HEK293T (cell line): ENCODE data around the gene NLGN4Y.

ENCODE experiments used
- CTCF ChIA-PET: fragments of 350-600 bp; formaldehyde crosslinking; extraction: SDS; loops from one replicate; lab custom pipeline; 2021; ENCODE audit warnings: antibody characterized with exemption, inconsistent platforms; lab: Yijun Ruan, JAX
- POLR2A ChIA-PET: fragments of 350-600 bp; formaldehyde crosslinking; extraction: SDS; loops from one replicate; lab custom pipeline; 2020; ENCODE audit warnings: antibody characterized with exemption, inconsistent platforms; lab: Yijun Ruan, JAX
- DNase-seq: peaks from one replicate; pipeline ENCODE4 v3.0.0; 2012; ENCODE audit warnings: mixed read lengths; ENCODE audit errors: extremely low spot score
- ARNT ChIP-seq: fragments of 450-650 bp; IDR thresholded peaks from 2 replicates; pipeline ENCODE4 v1.6.1; 2017; ENCODE audit warnings: mild to moderate bottlenecking
- BHLHE40 ChIP-seq: fragments of 450-650 bp; IDR thresholded peaks from 2 replicates; pipeline ENCODE4 v1.6.1; 2016; ENCODE audit warnings: mild to moderate bottlenecking, moderate library complexity, borderline replicate concordance
- CTBP1 ChIP-seq: fragments of 450-650 bp; IDR thresholded peaks from 2 replicates; pipeline ENCODE4 v1.6.1; 2016; ENCODE audit warnings: borderline replicate concordance
- ELF4 ChIP-seq: fragments of 450-650 bp; IDR thresholded peaks from 2 replicates; pipeline ENCODE4 v1.6.1; 2017; ENCODE audit warnings: antibody characterized with exemption
- FOXA1 ChIP-seq: fragments of 450-650 bp; IDR thresholded peaks from 2 replicates; pipeline ENCODE4 v1.6.1; 2016; ENCODE audit warnings: mild to moderate bottlenecking
- FOXK2 ChIP-seq: fragments of 450-650 bp; IDR thresholded peaks from 2 replicates; pipeline ENCODE4 v1.6.1; 2016; ENCODE audit warnings: mild to moderate bottlenecking
- FOXM1 ChIP-seq: fragments of 450-650 bp; IDR thresholded peaks from 2 replicates; pipeline ENCODE4 v1.6.1; 2017; ENCODE audit warnings: mild to moderate bottlenecking, borderline replicate concordance
- HDGF ChIP-seq: fragments of 450-650 bp; IDR thresholded peaks from 2 replicates; pipeline ENCODE4 v1.6.1; 2017; ENCODE audit warnings: antibody characterized with exemption, borderline replicate concordance
- L3MBTL2 ChIP-seq: fragments of 450-650 bp; conservative IDR thresholded peaks from 2 replicates; pipeline ENCODE4 v1.6.1; 2016; ENCODE audit warnings: mild to moderate bottlenecking
- LEF1 ChIP-seq: fragments of 450-650 bp; IDR thresholded peaks from 2 replicates; pipeline ENCODE4 v1.6.1; 2017; ENCODE audit warnings: mild to moderate bottlenecking, borderline replicate concordance
- NFRKB ChIP-seq: fragments of 450-650 bp; IDR thresholded peaks from 2 replicates; pipeline ENCODE4 v1.6.1; 2016; ENCODE audit warnings: mild to moderate bottlenecking, moderate library complexity
- PKNOX1 ChIP-seq: fragments of 450-650 bp; IDR thresholded peaks from 2 replicates; pipeline ENCODE4 v1.6.1; 2016
- SP1 ChIP-seq: fragments of 450-650 bp; IDR thresholded peaks from 2 replicates; pipeline ENCODE4 v1.6.1; 2017
- SUZ12 ChIP-seq: fragments of 450-650 bp; IDR thresholded peaks from 2 replicates; pipeline ENCODE4 v1.6.1; 2016; ENCODE audit warnings: mild to moderate bottlenecking
- TARDBP ChIP-seq: fragments of 450-650 bp; IDR thresholded peaks from 2 replicates; pipeline ENCODE4 v1.6.1; 2016
- ZNF384 ChIP-seq: fragments of 450-650 bp; IDR thresholded peaks from 2 replicates; pipeline ENCODE4 v1.6.1; 2016

Gene NLGN4Y

DNA sequence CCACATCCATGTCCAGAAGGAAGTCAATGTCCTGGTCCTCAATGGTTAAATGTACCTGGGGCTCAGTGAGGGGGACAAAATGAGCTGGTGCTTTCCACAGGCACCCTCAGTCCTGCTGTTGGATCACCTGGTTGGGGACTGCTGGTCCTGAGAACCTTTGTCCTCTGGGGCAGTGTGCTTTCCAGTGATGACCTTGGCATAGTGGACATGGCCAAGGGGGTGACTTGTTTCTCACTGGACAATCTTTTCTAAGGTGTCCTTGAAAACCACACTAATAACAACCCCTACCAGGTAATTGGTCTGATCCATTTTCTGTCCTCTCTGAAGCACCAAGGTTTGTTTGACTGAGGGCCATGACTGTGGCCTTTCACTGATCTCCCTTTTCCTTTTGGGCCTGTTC, 294.1 kb downstream of the NLGN4Y start:
- TF ChIP-seq FOXA1, result no peak
- TF ChIP-seq LEF1, result no peak
- TF ChIP-seq FOXM1, result no peak
- ChIA-PET POLR2A (no interaction called here), CTCF (no interaction called here)
- DNase-seq, result no peak

DNA sequence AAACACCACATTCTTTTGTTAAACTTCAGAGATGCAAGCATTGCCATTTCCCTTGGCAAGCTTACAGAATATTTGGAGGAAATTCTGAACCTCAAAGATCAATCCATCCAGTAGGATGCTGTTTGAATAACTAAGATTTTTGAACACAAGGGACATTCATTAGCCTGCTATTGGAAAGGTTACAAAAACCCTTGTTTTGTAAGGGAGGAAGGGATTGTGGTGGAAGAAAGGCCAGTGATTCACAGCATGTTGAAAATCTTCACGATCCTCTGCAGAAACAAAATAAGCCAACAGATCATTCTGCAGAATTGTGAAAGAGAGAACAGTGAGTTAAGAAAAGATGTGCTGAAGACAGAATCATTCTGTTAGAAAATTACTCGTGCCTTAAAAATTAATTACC, 297.9 kb downstream of the NLGN4Y start:
- TF ChIP-seq HDGF, result no peak
- no peak for TF ChIP-seq LEF1
- TF ChIP-seq FOXA1, result no peak
- no peak for TF ChIP-seq SP1
- no peak for TF ChIP-seq FOXM1
- TF ChIP-seq PKNOX1, result no peak
- no peak for TF ChIP-seq SUZ12
- no peak for TF ChIP-seq L3MBTL2
- TF ChIP-seq NFRKB, result no peak
- no peak for TF ChIP-seq ARNT
- TF ChIP-seq ELF4, result no peak
- no peak for TF ChIP-seq FOXK2
- no peak for TF ChIP-seq BHLHE40
- no peak for TF ChIP-seq CTBP1
- TF ChIP-seq ZNF384, result no peak
- TF ChIP-seq TARDBP, result no peak
- no peak for DNase-seq
- ChIA-PET CTCF (no interaction called here), POLR2A (no interaction called here)

GRCh38 chrY:14822906-14823305, 298.6 kb downstream of the NLGN4Y start:
- ChIA-PET CTCF (no interaction called here), POLR2A (no interaction called here)
- DNase-seq, result no peak
- TF ChIP-seq PKNOX1 (no peak), FOXA1 (no peak), BHLHE40 (no peak), SP1 (no peak), TARDBP (no peak), ELF4 (no peak), L3MBTL2 (no peak), CTBP1 (no peak), FOXK2 (no peak), LEF1 (no peak), NFRKB (no peak), ARNT (no peak), ZNF384 (no peak), FOXM1 (no peak), HDGF (no peak), SUZ12 (no peak)

DNA sequence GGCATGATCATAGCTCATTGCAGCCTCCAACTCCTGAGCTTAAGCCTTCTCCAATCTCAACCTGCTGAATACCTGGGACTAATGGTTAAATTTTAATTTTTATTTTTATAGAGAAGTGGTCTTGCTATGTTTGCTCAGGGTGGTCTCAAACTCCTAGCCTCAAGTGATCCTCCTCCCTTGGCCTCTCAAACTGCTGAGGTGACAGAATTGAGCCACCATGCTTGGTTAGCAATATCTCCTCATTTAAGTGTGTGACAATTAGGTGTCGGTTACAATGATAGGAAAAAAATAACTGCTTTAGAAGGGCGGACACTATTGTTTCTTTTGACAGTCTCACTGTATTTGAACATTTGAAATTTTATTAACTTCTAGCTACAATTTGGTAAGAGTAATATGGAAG, 300.3 kb downstream of the NLGN4Y start:
- TF ChIP-seq SP1, result no peak
- TF ChIP-seq NFRKB, result no peak
- TF ChIP-seq BHLHE40, result no peak
- TF ChIP-seq HDGF, result no peak
- TF ChIP-seq ZNF384, result no peak
- no peak for TF ChIP-seq SUZ12
- no peak for TF ChIP-seq CTBP1
- no peak for TF ChIP-seq LEF1
- TF ChIP-seq L3MBTL2, result no peak
- no peak for TF ChIP-seq FOXK2
- TF ChIP-seq ELF4, result no peak
- TF ChIP-seq FOXA1, result no peak
- no peak for TF ChIP-seq TARDBP
- CTCF ChIA-PET, result no interaction called here
- POLR2A ChIA-PET, result no interaction called here
- DNase-seq, result no peak

DNA sequence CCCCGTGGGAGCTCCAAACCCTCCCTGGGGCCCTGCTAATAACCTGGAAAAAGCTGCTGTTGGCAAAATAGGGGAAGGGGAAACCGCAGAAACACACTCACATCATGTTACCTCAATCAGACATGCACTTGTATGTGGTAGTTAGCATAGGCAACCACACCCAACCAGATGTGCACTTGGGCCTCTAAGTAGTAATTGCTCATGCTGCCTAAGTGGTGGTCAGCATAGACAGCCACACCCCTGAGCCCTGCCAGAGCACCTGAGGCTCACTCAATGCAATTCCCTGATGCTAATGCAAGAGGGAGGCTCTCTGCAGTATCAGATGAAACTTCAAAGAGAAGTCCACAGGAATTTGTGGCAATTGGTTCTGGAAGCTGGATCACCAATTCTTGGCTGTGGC, 301.4 kb downstream of the NLGN4Y start:
- no peak for DNase-seq
- TF ChIP-seq ZNF384, result no peak
- no peak for TF ChIP-seq HDGF
- no peak for TF ChIP-seq FOXM1
- no peak for TF ChIP-seq NFRKB
- no peak for TF ChIP-seq LEF1
- no peak for TF ChIP-seq ARNT
- TF ChIP-seq SP1, result no peak
- TF ChIP-seq TARDBP, result no peak
- TF ChIP-seq BHLHE40, result no peak
- TF ChIP-seq CTBP1, result no peak
- TF ChIP-seq FOXK2, result no peak
- TF ChIP-seq PKNOX1, result no peak
- TF ChIP-seq L3MBTL2, result no peak
- TF ChIP-seq ELF4, result no peak
- TF ChIP-seq FOXA1, result no peak
- TF ChIP-seq SUZ12, result no peak
- POLR2A ChIA-PET, result no interaction called here
- CTCF ChIA-PET, result no interaction called here

DNA sequence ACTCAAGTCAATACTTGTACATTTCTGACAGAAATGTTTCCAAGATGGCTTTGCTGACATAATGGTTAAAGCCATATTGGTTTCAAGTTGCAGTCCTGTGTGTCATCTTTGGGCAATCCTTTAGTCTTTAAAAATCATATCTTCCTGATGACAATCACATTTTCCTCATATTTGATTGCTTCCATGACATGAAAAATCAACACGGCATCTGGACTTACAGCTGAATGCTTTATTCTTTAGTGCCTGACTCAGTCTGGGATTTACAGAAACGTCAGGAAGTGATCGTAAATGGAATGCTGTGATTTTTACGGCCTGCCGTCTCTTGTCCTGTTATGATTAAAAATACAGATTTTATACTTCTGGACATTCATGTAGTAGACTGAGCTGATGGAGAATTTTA, 304.2 kb downstream of the NLGN4Y start:
- POLR2A ChIA-PET, result no interaction called here
- TF ChIP-seq LEF1 (no peak), FOXM1 (no peak), CTBP1 (no peak), HDGF (no peak), L3MBTL2 (no peak), TARDBP (no peak), FOXA1 (no peak), ARNT (no peak), FOXK2 (no peak), BHLHE40 (no peak), NFRKB (no peak), SP1 (no peak)
- CTCF ChIA-PET, result no interaction called here
- no peak for DNase-seq
